ENCODE data around the gene CDH4. TPM values are rescaled to one million over a fixed set of nuclear protein-coding genes. Genes with fewer than 3 reads are reported as not detected.

CDH4 gene
- total RNA-seq = under 1 TPM; 0.29 to 0.45 TPM

- no peaks in the 10 kb centered on the region for H3K36me3 Mint-ChIP-seq (ENCODE audit: low read depth)
- H3K27ac Mint-ChIP-seq = no peak within 1 kb of the TSS
- peaks cover 55% of the 10 kb centered on the region for H3K27me3 Mint-ChIP-seq
- peak within 1 kb of the TSS; percentile 37 for H3K4me3 Mint-ChIP-seq
- H3K4me1 Mint-ChIP-seq = no peaks in the 10 kb centered on the region
- no peak for ATAC-seq (replicated peaks)
- H3K9me3 Mint-ChIP-seq = no peaks in the 10 kb centered on the region
These were observed at the start of gene CDH4 for GRCh38 chr20:61251529-61252393. TSS of gene CDH4 (plus strand) at chr20:61252261.

GRCh38 chr20:61203320-61203719 is 48.7 kb upstream of the CDH4 start:
- no peak for ATAC-seq (replicated peaks)
- Mint-ChIP-seq H3K9me3 (peaks cover 8% of the 10 kb centered on the region), H3K27ac (no peak overlapping the region), H3K4me1 (peaks cover 4% of the 10 kb centered on the region), H3K36me3 (ENCODE audit: low read depth) (no peaks in the 10 kb centered on the region), H3K27me3 (peaks cover 33% of the 10 kb centered on the region), H3K4me3 (no peak overlapping the region)

GRCh38 chr20:61204206-61204605 is 47.9 kb upstream of the CDH4 start:
- no peak for ATAC-seq (replicated peaks)
- Mint-ChIP-seq H3K27ac (no peak overlapping the region), H3K4me3 (no peak overlapping the region), H3K27me3 (peaks cover 26% of the 10 kb centered on the region), H3K9me3 (peaks cover 5% of the 10 kb centered on the region), H3K36me3 (ENCODE audit: low read depth) (no peaks in the 10 kb centered on the region), H3K4me1 (peaks cover 4% of the 10 kb centered on the region)

- no peak overlapping the region for H3K4me3 Mint-ChIP-seq
- H3K36me3 Mint-ChIP-seq (ENCODE audit: low read depth) = no peaks in the 10 kb centered on the region
- peaks cover 4% of the 10 kb centered on the region for H3K4me1 Mint-ChIP-seq
- peaks cover 5% of the 10 kb centered on the region for H3K9me3 Mint-ChIP-seq
- no peak overlapping the region for H3K27ac Mint-ChIP-seq
- no peak for ATAC-seq (replicated peaks)
- peaks cover 23% of the 10 kb centered on the region for H3K27me3 Mint-ChIP-seq
These were observed 46.3 kb upstream of the CDH4 start for GRCh38 chr20:61205769-61206168.

- H3K27me3 Mint-ChIP-seq = peaks cover 13% of the 10 kb centered on the region
- H3K36me3 Mint-ChIP-seq (ENCODE audit: low read depth) = no peaks in the 10 kb centered on the region
- ATAC-seq (replicated peaks) = no peak
- no peaks in the 10 kb centered on the region for H3K9me3 Mint-ChIP-seq
- H3K4me3 Mint-ChIP-seq = no peak overlapping the region
- no peaks in the 10 kb centered on the region for H3K4me1 Mint-ChIP-seq
- H3K27ac Mint-ChIP-seq = no peak overlapping the region
These were observed 41.2 kb upstream of the CDH4 start for GRCh38 chr20:61210862-61211261.

GRCh38 chr20:61217848-61218247 is 34.2 kb upstream of the CDH4 start:
- Mint-ChIP-seq H3K27ac (no peak overlapping the region), H3K9me3 (peaks cover 9% of the 10 kb centered on the region), H3K36me3 (ENCODE audit: low read depth) (no peaks in the 10 kb centered on the region), H3K27me3 (peaks cover 17% of the 10 kb centered on the region), H3K4me3 (no peak overlapping the region), H3K4me1 (no peaks in the 10 kb centered on the region)
- no peak for ATAC-seq (replicated peaks)

GRCh38 chr20:61219021-61219431 is 33.0 kb upstream of the CDH4 start:
- Mint-ChIP-seq H3K36me3 (ENCODE audit: low read depth) (no peaks in the 10 kb centered on the region), H3K4me1 (no peaks in the 10 kb centered on the region), H3K27ac (no peak overlapping the region), H3K4me3 (no peak overlapping the region), H3K9me3 (peaks cover 9% of the 10 kb centered on the region), H3K27me3 (peaks cover 13% of the 10 kb centered on the region)
- ATAC-seq (replicated peaks) = no peak

GRCh38 chr20:61220131-61220530 is 31.9 kb upstream of the CDH4 start:
- H3K27me3 Mint-ChIP-seq = peaks cover 13% of the 10 kb centered on the region
- H3K9me3 Mint-ChIP-seq = peaks cover 9% of the 10 kb centered on the region
- H3K4me3 Mint-ChIP-seq = no peak overlapping the region
- ATAC-seq (replicated peaks) = no peak
- no peaks in the 10 kb centered on the region for H3K36me3 Mint-ChIP-seq (ENCODE audit: low read depth)
- H3K4me1 Mint-ChIP-seq = no peaks in the 10 kb centered on the region
- no peak overlapping the region for H3K27ac Mint-ChIP-seq

GRCh38 chr20:61220626-61221325 is 31.3 kb upstream of the CDH4 start:
- H3K27me3 Mint-ChIP-seq = peaks cover 13% of the 10 kb centered on the region
- peaks cover 9% of the 10 kb centered on the region for H3K9me3 Mint-ChIP-seq
- H3K4me1 Mint-ChIP-seq = no peaks in the 10 kb centered on the region
- no peak for ATAC-seq (replicated peaks)
- no peak overlapping the region for H3K27ac Mint-ChIP-seq
- H3K4me3 Mint-ChIP-seq = no peak overlapping the region
- H3K36me3 Mint-ChIP-seq (ENCODE audit: low read depth) = no peaks in the 10 kb centered on the region

- no peak for ATAC-seq (replicated peaks)
- no peak overlapping the region for H3K4me3 Mint-ChIP-seq
- H3K4me1 Mint-ChIP-seq = no peaks in the 10 kb centered on the region
- peaks cover 5% of the 10 kb centered on the region for H3K27me3 Mint-ChIP-seq
- H3K27ac Mint-ChIP-seq = no peak overlapping the region
- peaks cover 5% of the 10 kb centered on the region for H3K9me3 Mint-ChIP-seq
- H3K36me3 Mint-ChIP-seq (ENCODE audit: low read depth) = no peaks in the 10 kb centered on the region
These were observed 29.4 kb upstream of the CDH4 start for GRCh38 chr20:61222699-61223098.

GRCh38 chr20:61223121-61223520 is 28.9 kb upstream of the CDH4 start:
- Mint-ChIP-seq H3K27me3 (peaks cover 5% of the 10 kb centered on the region), H3K36me3 (ENCODE audit: low read depth) (no peaks in the 10 kb centered on the region), H3K4me1 (no peaks in the 10 kb centered on the region), H3K27ac (no peak overlapping the region), H3K4me3 (no peak overlapping the region), H3K9me3 (peaks cover 5% of the 10 kb centered on the region)
- ATAC-seq (replicated peaks) = no peak

- Mint-ChIP-seq H3K36me3 (ENCODE audit: low read depth) (no peaks in the 10 kb centered on the region), H3K27me3 (peaks cover 7% of the 10 kb centered on the region), H3K27ac (no peak overlapping the region), H3K4me3 (no peak overlapping the region), H3K4me1 (peaks cover 4% of the 10 kb centered on the region), H3K9me3 (no peaks in the 10 kb centered on the region)
- ATAC-seq (replicated peaks) = no peak
These were observed 21.9 kb upstream of the CDH4 start for GRCh38 chr20:61230166-61230565.

- Mint-ChIP-seq H3K4me1 (peaks cover 4% of the 10 kb centered on the region), H3K27ac (no peak overlapping the region), H3K27me3 (peaks cover 13% of the 10 kb centered on the region), H3K36me3 (ENCODE audit: low read depth) (no peaks in the 10 kb centered on the region), H3K9me3 (no peaks in the 10 kb centered on the region), H3K4me3 (no peak overlapping the region)
- no peak for ATAC-seq (replicated peaks)
These were observed 18.5 kb upstream of the CDH4 start for GRCh38 chr20:61233590-61233989.

GRCh38 chr20:61234224-61234890 is 17.7 kb upstream of the CDH4 start:
- H3K36me3 Mint-ChIP-seq (ENCODE audit: low read depth) = no peaks in the 10 kb centered on the region
- no peak overlapping the region for H3K27ac Mint-ChIP-seq
- H3K4me3 Mint-ChIP-seq = no peak overlapping the region
- H3K27me3 Mint-ChIP-seq = peaks cover 16% of the 10 kb centered on the region
- no peaks in the 10 kb centered on the region for H3K4me1 Mint-ChIP-seq
- ATAC-seq (replicated peaks) = no peak
- peaks cover 5% of the 10 kb centered on the region for H3K9me3 Mint-ChIP-seq

- Mint-ChIP-seq H3K4me1 (no peaks in the 10 kb centered on the region), H3K27ac (no peak overlapping the region), H3K36me3 (ENCODE audit: low read depth) (no peaks in the 10 kb centered on the region), H3K27me3 (peaks cover 13% of the 10 kb centered on the region), H3K9me3 (peaks cover 8% of the 10 kb centered on the region), H3K4me3 (no peak overlapping the region)
- ATAC-seq (replicated peaks) = no peak
These were observed 15.3 kb upstream of the CDH4 start for GRCh38 chr20:61236713-61237112.
